Left lung (tissue), 10 donors: ENCODE results near the gene DPP9. TPM values are rescaled to one million over a fixed set of nuclear protein-coding genes. Genes with fewer than 3 reads are reported as not detected.
A peak's percentile ranks its signal among the peaks of the same experiment; 100 is the strongest.

Experiments
- ATAC-seq: fragments of 200-7000 bp; cut with Tn5 transposase; one replicate; pipeline ENCODE4 v1.9.1; 2020; ENCODE audit warnings: moderate library complexity
- DNase-seq, 4 donors: peaks; one replicate each; pipeline ENCODE4 v3.0.0-alpha.2; 2013 to 2020
- H3K27ac ChIP-seq, 2 donors: fragments of 200-600 bp; sonication (generic) in 1 of 2; one replicate each; pipeline versions ENCODE4 v1.5.0 to v1.8.0; 2020 to 2021
- H3K27me3 ChIP-seq, 2 donors: fragments of 200-600 bp; sonication (generic) in 1 of 2; one replicate each; pipeline versions ENCODE4 v1.5.0 to v1.8.0; 2020 to 2021
- H3K36me3 ChIP-seq, 2 donors: fragments of 200-600 bp; sonication (generic) in 1 of 2; one replicate each; pipeline versions ENCODE4 v1.5.0 to v1.8.0; 2020 to 2021
- H3K4me1 ChIP-seq, 2 donors: fragments of 200-600 bp; one replicate each; pipeline ENCODE4 v1.8.0; 2021
- H3K4me3 ChIP-seq, 2 donors: fragments of 200-600 bp; sonication (generic) in 1 of 2; one replicate each; pipeline versions ENCODE4 v1.5.0 to v1.8.0; 2020 to 2021; ENCODE audit warnings: mild to moderate bottlenecking in 1 of 2
- H3K9me3 ChIP-seq, 2 donors: fragments of 200-600 bp; sonication (generic) in 1 of 2; one replicate each; pipeline versions ENCODE4 v1.5.0 to v1.8.0; 2020 to 2021
- intact Hi-C, 2 donors: fragments of 100-400 bp; cut with DNase I; formaldehyde crosslinking; loops; one replicate each; pipeline versions ENCODE4 v1.11.2 to v1.14.2; 2022
- polyA plus RNA-seq, 6 donors: library from polyadenylated mRNA; unstranded; fragments of 120-200 nt; gene quantifications; one replicate each; pipeline ENCODE4 v1.2.1, GENCODE V29; 2013; ENCODE audit not compliant: insufficient read length in 6 of 6
- total RNA-seq, 2 donors: library from RNA; stranded (reverse); fragmentation: NEBNext Ultra II Directional; extraction: Animal tissue kit (Norgen Biotek cat#: 25700); gene quantifications; one replicate each; pipeline ENCODE4 v1.2.1, GENCODE V29; 2021
- TF ChIP-seq, protein P1 (sequence below), 2 donors: fragments of 200-600 bp; sonication (generic) in 1 of 2; IDR thresholded peaks; one replicate each; pipeline versions ENCODE4 v1.5.0 to v1.8.0; 2021; ENCODE audit warnings: antibody characterized with exemption in 2 of 2
- donor health status: DM: no; HTN: yes; CAD: no.
- donor health status: DM: no; HTN: no; CAD: no.

DPP9 gene
- total and polyA plus RNA-seq, 8 donors, result 25.2 to 95.5 (median 31.3) TPM

DNA sequence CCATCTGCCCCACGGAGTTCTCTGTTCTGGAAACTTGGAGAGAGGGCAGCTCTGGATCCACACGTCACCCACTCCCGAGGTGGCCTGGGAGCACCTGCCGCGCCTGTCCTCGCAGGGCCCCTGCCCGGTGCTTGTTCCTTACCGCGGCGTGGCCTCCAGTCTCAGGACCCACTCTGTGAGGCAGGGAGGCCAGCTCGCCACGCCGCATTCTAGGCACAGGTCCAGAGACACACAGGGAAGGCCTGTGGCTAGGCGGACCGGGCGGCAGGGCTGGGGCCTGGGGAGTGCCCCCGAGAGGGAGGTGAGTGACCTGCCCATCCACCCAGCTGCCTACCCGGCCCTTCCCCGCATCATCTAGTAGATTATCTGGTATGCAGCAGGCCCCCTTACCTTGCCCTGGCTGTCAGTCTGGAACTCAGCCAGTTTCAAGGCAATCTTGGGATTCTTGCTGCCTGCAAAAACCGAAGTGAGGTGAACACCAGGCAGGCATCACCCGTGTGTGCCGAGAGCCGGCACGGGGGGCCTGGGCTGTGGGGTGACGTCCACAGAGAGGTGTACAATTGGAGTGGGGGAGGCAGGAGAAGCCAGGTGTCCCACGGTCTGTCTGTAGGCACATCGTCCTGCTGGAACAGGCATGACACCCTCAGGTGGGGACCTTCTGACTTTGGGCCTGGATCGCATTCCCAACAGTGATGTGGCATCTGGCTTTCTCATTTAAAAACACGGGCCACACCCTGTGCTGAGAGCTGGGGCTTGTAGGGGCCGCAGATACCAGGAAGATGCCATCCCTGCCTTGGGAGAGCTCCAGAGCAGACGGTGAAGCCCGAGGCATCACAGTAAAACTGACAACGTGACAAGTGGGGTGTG, 23.6 kb downstream of the DPP9 start:
- no peak overlapping the region for H3K4me3 ChIP-seq
- peaks cover 0 to 4% of the 10 kb centered on the region in 2 donors for H3K4me1 ChIP-seq
- H3K9me3 ChIP-seq, result no peaks in the 10 kb centered on the region
- DNase-seq, result no peak
- H3K27me3 ChIP-seq, result no peaks in the 10 kb centered on the region
- TF ChIP-seq, protein P1, sequence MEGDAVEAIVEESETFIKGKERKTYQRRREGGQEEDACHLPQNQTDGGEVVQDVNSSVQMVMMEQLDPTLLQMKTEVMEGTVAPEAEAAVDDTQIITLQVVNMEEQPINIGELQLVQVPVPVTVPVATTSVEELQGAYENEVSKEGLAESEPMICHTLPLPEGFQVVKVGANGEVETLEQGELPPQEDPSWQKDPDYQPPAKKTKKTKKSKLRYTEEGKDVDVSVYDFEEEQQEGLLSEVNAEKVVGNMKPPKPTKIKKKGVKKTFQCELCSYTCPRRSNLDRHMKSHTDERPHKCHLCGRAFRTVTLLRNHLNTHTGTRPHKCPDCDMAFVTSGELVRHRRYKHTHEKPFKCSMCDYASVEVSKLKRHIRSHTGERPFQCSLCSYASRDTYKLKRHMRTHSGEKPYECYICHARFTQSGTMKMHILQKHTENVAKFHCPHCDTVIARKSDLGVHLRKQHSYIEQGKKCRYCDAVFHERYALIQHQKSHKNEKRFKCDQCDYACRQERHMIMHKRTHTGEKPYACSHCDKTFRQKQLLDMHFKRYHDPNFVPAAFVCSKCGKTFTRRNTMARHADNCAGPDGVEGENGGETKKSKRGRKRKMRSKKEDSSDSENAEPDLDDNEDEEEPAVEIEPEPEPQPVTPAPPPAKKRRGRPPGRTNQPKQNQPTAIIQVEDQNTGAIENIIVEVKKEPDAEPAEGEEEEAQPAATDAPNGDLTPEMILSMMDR (IDR thresholded peaks at IDR 0.05), result no peak
- H3K27ac ChIP-seq, result no peak overlapping the region
- ATAC-seq, result no peak
- intact Hi-C loops, result no loop called here
- peaks cover 0 to 99% of the 10 kb centered on the region in 2 donors for H3K36me3 ChIP-seq

DNA sequence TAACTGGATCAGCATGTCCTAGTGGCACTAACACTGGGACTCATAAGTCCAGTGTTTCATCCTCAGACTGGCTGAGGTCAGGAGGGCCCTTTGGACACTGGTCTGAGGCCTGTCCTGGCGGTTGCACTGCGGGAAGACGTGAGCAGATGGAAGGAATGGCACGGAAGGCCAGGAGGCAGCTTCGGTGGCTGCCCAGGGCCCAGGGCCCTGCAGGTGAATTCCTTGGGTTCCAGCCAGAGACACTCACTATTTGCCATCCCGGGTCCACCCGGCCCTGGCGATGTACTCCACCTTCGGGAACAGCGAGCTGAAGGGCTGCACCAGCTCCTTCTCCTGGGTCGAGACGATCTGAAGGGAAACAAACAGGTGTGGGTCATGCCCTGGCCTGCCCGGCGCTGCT, 26.3 kb downstream of the DPP9 start:
- intact Hi-C loops, result no loop called here
- DNase-seq (no peak), ATAC-seq (no peak)
- TF ChIP-seq, protein P1 (IDR thresholded peaks at IDR 0.05), result no peak
- Histone ChIP-seq H3K4me1 (no peaks in the 10 kb centered on the region), H3K27me3 (no peaks in the 10 kb centered on the region), H3K4me3 (no peak overlapping the region), H3K9me3 (no peaks in the 10 kb centered on the region), H3K27ac (no peak overlapping the region), H3K36me3 (peaks cover 0 to 100% of the 10 kb centered on the region in 2 donors)

DNA sequence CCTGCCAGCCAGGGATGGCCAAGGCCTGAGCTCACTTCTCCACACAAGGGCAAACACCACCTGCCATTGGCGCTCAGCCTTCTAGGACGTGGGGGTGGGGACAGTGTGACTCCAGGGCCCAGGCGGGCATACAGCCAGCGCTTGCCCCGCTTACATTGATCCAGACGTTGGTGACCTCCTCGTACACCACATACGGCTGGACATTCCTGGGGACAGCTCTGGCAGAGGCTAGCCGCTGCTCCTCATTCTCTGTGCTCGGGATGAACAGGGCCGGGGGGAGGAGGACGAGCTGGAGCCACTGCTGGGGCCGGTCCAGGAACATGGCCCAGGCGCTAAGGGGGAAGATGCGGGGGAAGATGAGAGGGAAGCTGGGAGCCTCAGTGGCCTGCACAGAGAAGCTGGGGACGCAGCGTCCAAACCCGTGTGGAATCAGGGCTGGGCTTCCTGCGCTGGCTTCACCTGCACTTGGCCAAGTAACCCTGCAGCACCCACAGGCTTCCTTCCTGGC, 28.4 kb downstream of the DPP9 start:
- H3K36me3 ChIP-seq, result peaks cover 0 to 98% of the 10 kb centered on the region in 2 donors
- no peak overlapping the region for H3K4me3 ChIP-seq
- DNase-seq (no peak), ATAC-seq (no peak)
- TF ChIP-seq, protein P1 (IDR thresholded peaks at IDR 0.05), result no peak
- no peaks in the 10 kb centered on the region for H3K9me3 ChIP-seq
- H3K4me1 ChIP-seq, result no peaks in the 10 kb centered on the region
- no peak overlapping the region for H3K27ac ChIP-seq
- intact Hi-C loops, result no loop called here
- no peaks in the 10 kb centered on the region for H3K27me3 ChIP-seq

DNA sequence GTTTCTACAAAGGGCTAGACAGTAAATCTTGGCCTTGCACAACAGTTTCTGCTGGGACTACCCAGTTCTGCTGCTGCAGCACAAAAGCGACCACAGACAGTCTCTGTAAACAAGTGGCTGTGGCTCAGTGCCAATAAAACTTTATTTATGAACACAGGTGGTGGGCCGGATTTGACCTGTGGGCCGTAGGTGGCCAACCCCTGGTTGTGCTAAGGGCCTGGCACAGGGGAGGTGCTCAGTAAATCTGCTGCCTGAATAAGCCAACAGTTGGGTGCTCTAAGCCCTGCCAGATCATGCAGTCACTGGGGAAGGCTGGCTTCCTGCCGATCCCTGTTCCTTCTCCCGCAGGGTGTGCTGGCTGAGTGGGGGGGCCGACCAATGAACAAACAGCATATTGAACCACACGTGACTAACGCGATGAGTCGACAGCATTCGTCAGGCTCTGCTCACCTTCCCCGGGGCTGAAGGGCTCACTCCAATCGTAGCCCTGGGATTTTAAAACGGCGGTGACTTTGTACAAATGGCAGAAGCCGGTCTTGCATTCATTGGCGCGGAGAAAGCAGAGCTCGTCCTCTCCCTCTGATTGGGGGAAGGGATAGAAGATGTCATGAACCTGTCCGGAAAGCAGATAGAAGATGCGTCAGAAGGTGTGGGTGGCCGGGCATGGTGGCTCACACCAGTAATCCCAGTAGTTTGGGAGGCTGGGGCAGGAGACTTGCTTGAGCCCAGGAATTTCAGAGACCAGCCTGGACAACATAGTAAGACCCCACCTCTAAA, 29.2 kb downstream of the DPP9 start:
- intact Hi-C loops, result no loop called here
- no peaks in the 10 kb centered on the region for H3K4me1 ChIP-seq
- no peaks in the 10 kb centered on the region for H3K9me3 ChIP-seq
- H3K4me3 ChIP-seq, result no peak overlapping the region
- peak in 1 of 4 donors; percentile 50 for DNase-seq
- H3K27me3 ChIP-seq, result no peaks in the 10 kb centered on the region
- TF ChIP-seq, protein P1 (IDR thresholded peaks at IDR 0.05), result no peak
- ATAC-seq, result peak; percentile 8
- peak overlapping the region in 1 of 2 donors; percentile 28 for H3K27ac ChIP-seq
- peaks cover 0 to 98% of the 10 kb centered on the region in 2 donors for H3K36me3 ChIP-seq
